Measurements from ENCODE around the gene ARL6IP6. TPM values are rescaled to one million over a fixed set of nuclear protein-coding genes. Genes with fewer than 3 reads are reported as not detected.
"Not testable (repeated sequence)": the region's sequence is repeated elsewhere in the genome, so short reads cannot be mapped to it uniquely, and the experiment has no call there.

Gene ARL6IP6
- total RNA-seq, 1 donor from 2014 or later = 18.1 TPM

DNA sequence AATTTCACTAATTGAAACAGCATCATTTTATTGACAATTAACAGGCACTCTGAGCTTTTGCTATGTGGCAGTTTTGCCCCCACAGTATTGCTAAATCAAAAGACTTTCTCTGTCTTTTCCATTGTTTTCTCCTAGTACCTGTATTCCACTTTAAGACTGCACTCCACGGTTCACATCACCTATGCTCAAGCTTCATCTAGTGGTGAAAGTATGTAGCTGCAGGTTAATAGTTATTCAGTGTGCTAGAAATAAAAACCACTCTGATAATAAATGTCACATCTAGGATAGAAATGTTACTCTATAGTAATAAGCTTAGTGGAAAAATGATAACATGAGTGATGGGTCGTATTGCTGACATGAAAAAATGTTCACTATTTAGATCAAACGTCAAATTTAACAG, 24.6 kb downstream of the ARL6IP6 start:
- no peak overlapping the region for H3K27ac ChIP-seq (ENCODE audit: low read depth, low read length)
- H3K4me1 Mint-ChIP-seq (ENCODE audit: low read depth, unreplicated experiment) = peaks cover 3% of the 10 kb centered on the region
- no peak for FAIRE-seq
- no peak for DNase-seq (ENCODE audit: low read depth)
- H3K79me2 ChIP-seq (ENCODE audit: insufficient read depth, low read length) = no peaks in the 10 kb centered on the region
- no peaks in the 10 kb centered on the region for H3K9me3 Mint-ChIP-seq (ENCODE audit: unreplicated experiment)
- H3K36me3 ChIP-seq (ENCODE audit: insufficient read depth, low read length) = no peaks in the 10 kb centered on the region
- no peaks in the 10 kb centered on the region for H3K9me3 ChIP-seq (ENCODE audit: insufficient read depth, low read depth, low read length)
- H3K4me2 ChIP-seq (ENCODE audit: low read length) = no peak overlapping the region
- no peak for TF ChIP-seq EZH2 (IDR thresholded peaks at IDR 0.05; ENCODE audit: insufficient read depth, low read length)
- TF ChIP-seq, protein P1, sequence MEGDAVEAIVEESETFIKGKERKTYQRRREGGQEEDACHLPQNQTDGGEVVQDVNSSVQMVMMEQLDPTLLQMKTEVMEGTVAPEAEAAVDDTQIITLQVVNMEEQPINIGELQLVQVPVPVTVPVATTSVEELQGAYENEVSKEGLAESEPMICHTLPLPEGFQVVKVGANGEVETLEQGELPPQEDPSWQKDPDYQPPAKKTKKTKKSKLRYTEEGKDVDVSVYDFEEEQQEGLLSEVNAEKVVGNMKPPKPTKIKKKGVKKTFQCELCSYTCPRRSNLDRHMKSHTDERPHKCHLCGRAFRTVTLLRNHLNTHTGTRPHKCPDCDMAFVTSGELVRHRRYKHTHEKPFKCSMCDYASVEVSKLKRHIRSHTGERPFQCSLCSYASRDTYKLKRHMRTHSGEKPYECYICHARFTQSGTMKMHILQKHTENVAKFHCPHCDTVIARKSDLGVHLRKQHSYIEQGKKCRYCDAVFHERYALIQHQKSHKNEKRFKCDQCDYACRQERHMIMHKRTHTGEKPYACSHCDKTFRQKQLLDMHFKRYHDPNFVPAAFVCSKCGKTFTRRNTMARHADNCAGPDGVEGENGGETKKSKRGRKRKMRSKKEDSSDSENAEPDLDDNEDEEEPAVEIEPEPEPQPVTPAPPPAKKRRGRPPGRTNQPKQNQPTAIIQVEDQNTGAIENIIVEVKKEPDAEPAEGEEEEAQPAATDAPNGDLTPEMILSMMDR (IDR thresholded peaks at IDR 0.05; ENCODE audit: insufficient read depth, low read depth, low read length) = peak; percentile 60
- H4K20me1 ChIP-seq (ENCODE audit: insufficient read depth, low read length) = no peaks in the 10 kb centered on the region
- H3K9ac ChIP-seq (ENCODE audit: low read length) = no peak overlapping the region
- H3K27ac Mint-ChIP-seq (ENCODE audit: unreplicated experiment) = no peak overlapping the region
- no peak overlapping the region for H2AFZ ChIP-seq (ENCODE audit: low read depth, low read length)
- H3K4me3 Mint-ChIP-seq (ENCODE audit: unreplicated experiment) = no peak overlapping the region
- peaks cover 9% of the 10 kb centered on the region for H3K36me3 Mint-ChIP-seq (ENCODE audit: low read depth, unreplicated experiment)
- no peaks in the 10 kb centered on the region for H3K4me1 ChIP-seq (ENCODE audit: insufficient read depth, low read length)
- H3K27me3 ChIP-seq (ENCODE audit: insufficient read depth, low read length) = no peaks in the 10 kb centered on the region
- no peaks in the 10 kb centered on the region for H3K27me3 Mint-ChIP-seq (ENCODE audit: low read depth, unreplicated experiment)
- no peak overlapping the region for H3K4me3 ChIP-seq (ENCODE audit: insufficient read depth, low read depth, low read length)

DNA sequence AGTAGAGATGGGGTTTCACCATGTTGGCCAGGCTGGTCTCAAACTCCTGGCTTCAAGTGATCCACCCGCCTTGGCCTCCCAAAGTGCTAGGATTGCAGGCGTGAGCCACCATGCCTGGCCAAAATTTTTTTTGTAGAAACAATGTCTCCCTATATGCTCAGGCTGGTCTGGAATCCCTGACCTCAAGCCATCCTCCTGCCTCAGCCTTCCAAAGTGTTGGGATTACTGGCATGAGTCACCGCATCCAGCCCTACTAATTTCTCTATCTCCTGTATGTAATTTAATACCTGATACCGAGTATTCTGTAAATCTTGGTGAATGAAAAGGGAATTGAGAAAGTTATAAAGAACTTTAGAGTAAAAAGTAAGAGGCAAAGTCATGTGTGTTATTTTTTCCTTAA, 29.3 kb downstream of the ARL6IP6 start:
- not testable (repeated sequence) for H3K9me3 ChIP-seq (ENCODE audit: insufficient read depth, low read depth, low read length)

DNA sequence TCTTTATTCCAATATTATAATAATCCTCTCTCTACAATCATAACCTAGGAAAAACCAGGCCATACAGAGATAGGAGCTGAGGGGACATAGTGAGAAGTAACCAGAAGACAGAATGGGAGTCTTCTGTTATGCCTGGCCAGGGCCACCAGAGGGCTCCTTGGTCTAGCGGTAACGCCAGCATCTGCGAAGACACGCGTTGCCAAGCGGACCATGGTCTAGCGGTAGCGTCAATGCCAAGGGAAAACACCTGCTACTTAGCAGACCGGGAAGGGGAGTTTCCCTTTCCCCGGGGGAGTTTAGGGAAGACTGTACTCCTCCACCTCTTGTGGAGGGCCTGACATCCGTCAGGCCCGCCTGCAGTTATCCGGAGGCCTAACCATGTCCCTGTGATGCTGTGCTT, 36.6 kb downstream of the ARL6IP6 start:
- no peak overlapping the region for H3K9ac ChIP-seq (ENCODE audit: low read length)
- no peaks in the 10 kb centered on the region for H4K20me1 ChIP-seq (ENCODE audit: insufficient read depth, low read length)
- TF ChIP-seq, protein P1 (IDR thresholded peaks at IDR 0.05; ENCODE audit: insufficient read depth, low read depth, low read length) = no peak
- no peak for TF ChIP-seq EZH2 (IDR thresholded peaks at IDR 0.05; ENCODE audit: insufficient read depth, low read length)
- Mint-ChIP-seq H3K27me3 (ENCODE audit: low read depth, unreplicated experiment) (no peaks in the 10 kb centered on the region), H3K4me1 (ENCODE audit: low read depth, unreplicated experiment) (peaks cover 3% of the 10 kb centered on the region), H3K27ac (ENCODE audit: unreplicated experiment) (no peak overlapping the region), H3K36me3 (ENCODE audit: low read depth, unreplicated experiment) (peaks cover 2% of the 10 kb centered on the region), H3K9me3 (ENCODE audit: unreplicated experiment) (no peaks in the 10 kb centered on the region), H3K4me3 (ENCODE audit: unreplicated experiment) (no peak overlapping the region)
- no peaks in the 10 kb centered on the region for H3K9me3 ChIP-seq (ENCODE audit: insufficient read depth, low read depth, low read length)
- no peak overlapping the region for H2AFZ ChIP-seq (ENCODE audit: low read depth, low read length)
- H3K4me3 ChIP-seq (ENCODE audit: insufficient read depth, low read depth, low read length) = no peak overlapping the region
- H3K27me3 ChIP-seq (ENCODE audit: insufficient read depth, low read length) = no peaks in the 10 kb centered on the region
- H3K4me2 ChIP-seq (ENCODE audit: low read length) = no peak overlapping the region
- no peak overlapping the region for H3K27ac ChIP-seq (ENCODE audit: low read depth, low read length)
- DNase-seq (ENCODE audit: low read depth) (no peak), FAIRE-seq (no peak)
- H3K36me3 ChIP-seq (ENCODE audit: insufficient read depth, low read length) = peaks cover 4% of the 10 kb centered on the region
- H3K79me2 ChIP-seq (ENCODE audit: insufficient read depth, low read length) = no peaks in the 10 kb centered on the region
- H3K4me1 ChIP-seq (ENCODE audit: insufficient read depth, low read length) = no peaks in the 10 kb centered on the region

More for the DNA sequence above, 29.3 kb downstream of the ARL6IP6 start:
- H3K27ac Mint-ChIP-seq (ENCODE audit: unreplicated experiment); H3K9ac ChIP-seq (ENCODE audit: low read length); H3K27me3 Mint-ChIP-seq (ENCODE audit: low read depth, unreplicated experiment); H3K36me3 Mint-ChIP-seq (ENCODE audit: low read depth, unreplicated experiment); H3K4me1 Mint-ChIP-seq (ENCODE audit: low read depth, unreplicated experiment); H3K36me3 ChIP-seq (ENCODE audit: insufficient read depth, low read length); FAIRE-seq; H3K4me3 ChIP-seq (ENCODE audit: insufficient read depth, low read depth, low read length); H3K4me1 ChIP-seq (ENCODE audit: insufficient read depth, low read length); H3K4me2 ChIP-seq (ENCODE audit: low read length); H2AFZ ChIP-seq (ENCODE audit: low read depth, low read length); H3K9me3 Mint-ChIP-seq (ENCODE audit: unreplicated experiment); H3K4me3 Mint-ChIP-seq (ENCODE audit: unreplicated experiment); H3K27ac ChIP-seq (ENCODE audit: low read depth, low read length); H4K20me1 ChIP-seq (ENCODE audit: insufficient read depth, low read length); H3K27me3 ChIP-seq (ENCODE audit: insufficient read depth, low read length); H3K79me2 ChIP-seq (ENCODE audit: insufficient read depth, low read length): not testable (repeated sequence)
- peak; percentile 40 for DNase-seq (ENCODE audit: low read depth)
